ENCODE measurements around the gene CDCA5.
"Not testable (repeated sequence)": the region's sequence is repeated elsewhere in the genome, so short reads cannot be mapped to it uniquely, and the experiment has no call there.

CDCA5 gene

DNA sequence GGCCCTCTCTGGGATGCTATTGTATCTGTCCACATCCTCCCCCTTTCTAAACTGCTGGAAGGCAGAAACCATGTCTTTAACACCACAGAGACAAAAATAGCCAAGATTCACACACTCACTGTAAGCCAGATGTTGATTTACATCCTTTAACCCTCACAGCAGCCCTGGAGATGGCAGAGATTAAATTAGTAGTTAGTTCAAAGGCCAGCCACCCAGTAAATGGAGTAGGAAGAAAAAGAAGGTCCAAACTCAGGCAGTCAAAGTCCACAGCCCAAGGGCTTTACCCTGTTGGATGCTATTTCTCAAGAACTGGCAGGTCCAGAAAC, 35.8 kb upstream of the CDCA5 start:
- H3K9me3 ChIP-seq (ENCODE audit: low read length) = no peaks in the 10 kb centered on the region
- H3F3A ChIP-seq (ENCODE audit: insufficient read depth, low read length) = 0 out of 2 replicates have a peak, but pooled peaks cover 4% of the 10 kb centered on the region
- no peak overlapping the region for H2AFZ ChIP-seq (ENCODE audit: low read length)
- no peaks in the 10 kb centered on the region for H4K20me1 ChIP-seq (ENCODE audit: insufficient read depth, low read length)
- no peak for TF ChIP-seq EZH2 (IDR thresholded peaks at IDR 0.05; ENCODE audit: borderline replicate concordance, low read length)
- TF ChIP-seq, protein P1, sequence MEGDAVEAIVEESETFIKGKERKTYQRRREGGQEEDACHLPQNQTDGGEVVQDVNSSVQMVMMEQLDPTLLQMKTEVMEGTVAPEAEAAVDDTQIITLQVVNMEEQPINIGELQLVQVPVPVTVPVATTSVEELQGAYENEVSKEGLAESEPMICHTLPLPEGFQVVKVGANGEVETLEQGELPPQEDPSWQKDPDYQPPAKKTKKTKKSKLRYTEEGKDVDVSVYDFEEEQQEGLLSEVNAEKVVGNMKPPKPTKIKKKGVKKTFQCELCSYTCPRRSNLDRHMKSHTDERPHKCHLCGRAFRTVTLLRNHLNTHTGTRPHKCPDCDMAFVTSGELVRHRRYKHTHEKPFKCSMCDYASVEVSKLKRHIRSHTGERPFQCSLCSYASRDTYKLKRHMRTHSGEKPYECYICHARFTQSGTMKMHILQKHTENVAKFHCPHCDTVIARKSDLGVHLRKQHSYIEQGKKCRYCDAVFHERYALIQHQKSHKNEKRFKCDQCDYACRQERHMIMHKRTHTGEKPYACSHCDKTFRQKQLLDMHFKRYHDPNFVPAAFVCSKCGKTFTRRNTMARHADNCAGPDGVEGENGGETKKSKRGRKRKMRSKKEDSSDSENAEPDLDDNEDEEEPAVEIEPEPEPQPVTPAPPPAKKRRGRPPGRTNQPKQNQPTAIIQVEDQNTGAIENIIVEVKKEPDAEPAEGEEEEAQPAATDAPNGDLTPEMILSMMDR (IDR thresholded peaks at IDR 0.05; ENCODE audit: low read length) = no peak
- no peaks in the 10 kb centered on the region for H3K9me2 ChIP-seq (ENCODE audit: low read depth, low read length)
- H3K9ac ChIP-seq (ENCODE audit: low read length) = peak overlapping the region; percentile 96; the same call in 1 of the 2 replicates
- H3K27ac ChIP-seq (ENCODE audit: low read depth, low read length, poor library complexity, severe bottlenecking) = peak overlapping the region; percentile 48
- H3K36me3 ChIP-seq (ENCODE audit: insufficient read depth, low read length) = peaks cover 70% of the 10 kb centered on the region
- no peak overlapping the region for H3K4me3 ChIP-seq (ENCODE audit: low read depth, low read length, poor library complexity, severe bottlenecking)
- H3K4me2 ChIP-seq (ENCODE audit: low read length) = peak overlapping the region; percentile 75
- H3K79me2 ChIP-seq (ENCODE audit: insufficient read depth, low read length) = peaks cover 19% of the 10 kb centered on the region
- H3K4me1 ChIP-seq (ENCODE audit: insufficient read depth, low read length, severe bottlenecking) = peaks cover 52% of the 10 kb centered on the region
- no peaks in the 10 kb centered on the region for H3K27me3 ChIP-seq (ENCODE audit: insufficient read depth, low read length)

DNA sequence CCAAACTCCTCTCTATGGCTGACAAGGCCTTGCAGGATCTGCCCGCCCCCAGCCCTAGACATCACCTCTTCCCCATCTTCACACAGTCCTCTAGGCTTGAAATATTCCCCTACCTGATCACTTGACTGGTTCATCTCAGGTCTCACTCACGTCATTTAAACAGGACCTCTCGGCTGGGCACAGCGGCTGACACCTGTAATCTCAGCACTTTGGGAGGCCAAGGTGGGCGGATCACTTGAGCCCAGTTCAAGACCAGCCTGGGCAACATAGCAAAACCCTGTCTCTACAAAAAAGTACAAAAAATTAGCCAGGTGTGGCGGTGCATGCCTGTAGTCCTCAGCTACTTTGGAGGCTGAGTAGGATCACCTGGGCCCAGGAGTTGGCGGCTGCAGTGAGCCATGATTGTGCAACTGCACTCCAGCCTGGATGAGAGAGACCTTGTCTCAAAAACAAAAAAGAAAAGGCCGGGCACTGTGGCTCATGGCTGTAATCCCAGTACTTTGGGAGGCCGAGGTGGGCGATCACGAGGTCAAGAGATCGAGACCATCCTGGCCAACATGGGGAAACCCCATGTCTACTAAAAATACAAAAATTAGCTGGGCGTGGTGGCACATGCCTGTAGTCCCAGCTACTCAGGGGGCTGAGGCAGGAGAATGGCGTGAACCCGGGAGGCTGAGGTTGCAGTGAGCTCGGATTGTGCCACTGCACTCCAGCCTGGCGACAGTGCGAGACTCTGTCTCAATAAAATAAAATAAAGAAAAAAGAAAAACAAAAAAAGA, 35.2 kb upstream of the CDCA5 start:
- H3K9ac ChIP-seq (ENCODE audit: low read length); H4K20me1 ChIP-seq (ENCODE audit: insufficient read depth, low read length); H2AFZ ChIP-seq (ENCODE audit: low read length); H3K27me3 ChIP-seq (ENCODE audit: insufficient read depth, low read length); H3K9me3 ChIP-seq (ENCODE audit: low read length); H3K9me2 ChIP-seq (ENCODE audit: low read depth, low read length); H3K4me3 ChIP-seq (ENCODE audit: low read depth, low read length, poor library complexity, severe bottlenecking); H3F3A ChIP-seq (ENCODE audit: insufficient read depth, low read length): not testable (repeated sequence)
- Histone ChIP-seq H3K79me2 (ENCODE audit: insufficient read depth, low read length) (peaks cover 19% of the 10 kb centered on the region), H3K4me2 (ENCODE audit: low read length) (0 out of 2 replicates have a peak overlapping the region, but pooled peaks have one; percentile 75), H3K36me3 (ENCODE audit: insufficient read depth, low read length) (peaks cover 70% of the 10 kb centered on the region), H3K4me1 (ENCODE audit: insufficient read depth, low read length, severe bottlenecking) (peaks cover 55% of the 10 kb centered on the region), H3K27ac (ENCODE audit: low read depth, low read length, poor library complexity, severe bottlenecking) (peak overlapping the region; percentile 48)

DNA sequence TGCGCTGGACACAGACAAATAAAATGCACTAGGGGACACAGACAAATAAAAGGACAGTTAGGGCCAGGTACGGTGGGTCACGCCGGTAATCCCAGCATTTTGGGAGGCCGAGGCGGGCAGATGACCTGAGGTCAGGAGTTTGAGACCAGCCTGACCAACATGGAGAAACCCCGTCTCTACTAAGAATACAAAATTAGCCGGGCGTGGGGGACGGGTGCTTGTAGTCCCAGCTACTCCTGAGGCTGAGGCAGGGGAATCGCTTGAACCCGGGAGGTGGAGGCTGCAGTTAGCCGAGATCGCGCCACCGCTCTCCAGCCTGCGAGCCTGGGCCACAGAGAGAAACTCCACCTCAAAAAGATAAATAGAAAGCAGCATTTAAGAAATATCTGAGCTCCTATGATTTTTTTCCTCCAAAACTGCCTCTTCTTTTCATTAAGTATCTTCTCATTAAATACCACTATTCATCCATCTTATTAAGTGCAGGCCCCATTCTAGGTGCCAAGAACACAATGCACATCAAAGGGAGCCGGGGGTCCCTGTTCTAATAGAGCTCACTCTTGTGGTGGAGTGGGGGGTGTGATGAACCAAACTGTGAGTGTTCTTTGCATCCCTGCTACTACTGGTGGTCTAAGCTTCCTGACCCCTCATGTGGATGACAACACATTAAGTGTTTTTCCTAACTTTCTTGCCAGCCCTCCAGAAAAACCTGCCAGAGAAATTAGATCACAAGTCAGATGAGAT, 34.4 kb upstream of the CDCA5 start:
- H3K36me3 ChIP-seq (ENCODE audit: insufficient read depth, low read length) = peaks cover 70% of the 10 kb centered on the region
- peak overlapping the region; percentile 48 for H3K27ac ChIP-seq (ENCODE audit: low read depth, low read length, poor library complexity, severe bottlenecking)
- no peak overlapping the region for H2AFZ ChIP-seq (ENCODE audit: low read length)
- TF ChIP-seq, protein P1 (IDR thresholded peaks at IDR 0.05; ENCODE audit: low read length) = no peak
- no peak for TF ChIP-seq EZH2 (IDR thresholded peaks at IDR 0.05; ENCODE audit: borderline replicate concordance, low read length)
- no peaks in the 10 kb centered on the region for H4K20me1 ChIP-seq (ENCODE audit: insufficient read depth, low read length)
- no peak overlapping the region for H3K4me3 ChIP-seq (ENCODE audit: low read depth, low read length, poor library complexity, severe bottlenecking)
- peaks cover 18% of the 10 kb centered on the region for H3K79me2 ChIP-seq (ENCODE audit: insufficient read depth, low read length)
- no peaks in the 10 kb centered on the region for H3K27me3 ChIP-seq (ENCODE audit: insufficient read depth, low read length)
- no peak overlapping the region for H3K4me2 ChIP-seq (ENCODE audit: low read length)
- no peaks in the 10 kb centered on the region for H3K9me2 ChIP-seq (ENCODE audit: low read depth, low read length)
- no peak overlapping the region for H3K9ac ChIP-seq (ENCODE audit: low read length)
- 0 out of 2 replicates have a peak, but pooled peaks cover under 1% of the 10 kb centered on the region for H3F3A ChIP-seq (ENCODE audit: insufficient read depth, low read length)
- H3K4me1 ChIP-seq (ENCODE audit: insufficient read depth, low read length, severe bottlenecking) = peaks cover 61% of the 10 kb centered on the region
- no peaks in the 10 kb centered on the region for H3K9me3 ChIP-seq (ENCODE audit: low read length)

Measured in OCI-LY1 (cell line).